ENCODE results near the gene RAI14.

Gene RAI14

DNA sequence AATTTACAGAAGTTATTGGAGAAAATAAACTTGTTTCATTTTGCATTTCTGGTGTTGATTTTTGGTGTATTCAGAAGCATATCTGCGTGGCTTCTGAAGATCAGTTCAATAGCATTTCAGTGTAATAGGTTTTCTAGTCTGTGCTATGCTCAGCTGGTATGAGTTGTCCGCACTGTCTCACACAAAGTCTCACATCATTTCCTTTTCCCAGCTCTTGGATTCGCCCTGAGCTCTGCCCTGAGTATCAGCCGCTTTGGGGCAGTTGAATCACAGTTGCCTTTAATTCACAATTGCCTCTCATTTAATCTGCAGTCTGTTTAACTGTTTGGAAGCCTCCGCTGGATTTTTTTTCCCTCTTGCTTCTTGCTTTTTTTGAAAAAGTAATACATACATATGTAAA is 176.4 kb downstream of the RAI14 start:
- no peak for DNase-seq

DNA sequence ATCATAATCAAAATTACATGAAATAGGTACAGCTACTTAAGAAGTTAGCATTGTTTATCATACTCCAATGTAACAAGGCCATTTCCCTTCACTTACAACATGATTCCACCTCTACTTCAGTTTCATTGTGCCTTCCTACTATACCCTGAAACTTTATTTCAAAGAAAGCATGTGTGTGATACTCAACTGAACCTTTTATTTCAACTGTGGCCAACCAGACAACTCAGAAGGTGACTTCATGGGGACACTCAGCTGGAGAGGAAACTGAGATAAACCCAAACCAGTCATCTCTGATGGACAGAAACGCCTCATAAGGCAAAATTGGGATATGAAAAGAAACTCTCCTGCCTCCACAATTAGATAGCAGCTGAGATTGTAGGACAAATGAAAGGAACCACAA is 177.0 kb downstream of the RAI14 start:
- DNase-seq, result peak; percentile 22

DNA sequence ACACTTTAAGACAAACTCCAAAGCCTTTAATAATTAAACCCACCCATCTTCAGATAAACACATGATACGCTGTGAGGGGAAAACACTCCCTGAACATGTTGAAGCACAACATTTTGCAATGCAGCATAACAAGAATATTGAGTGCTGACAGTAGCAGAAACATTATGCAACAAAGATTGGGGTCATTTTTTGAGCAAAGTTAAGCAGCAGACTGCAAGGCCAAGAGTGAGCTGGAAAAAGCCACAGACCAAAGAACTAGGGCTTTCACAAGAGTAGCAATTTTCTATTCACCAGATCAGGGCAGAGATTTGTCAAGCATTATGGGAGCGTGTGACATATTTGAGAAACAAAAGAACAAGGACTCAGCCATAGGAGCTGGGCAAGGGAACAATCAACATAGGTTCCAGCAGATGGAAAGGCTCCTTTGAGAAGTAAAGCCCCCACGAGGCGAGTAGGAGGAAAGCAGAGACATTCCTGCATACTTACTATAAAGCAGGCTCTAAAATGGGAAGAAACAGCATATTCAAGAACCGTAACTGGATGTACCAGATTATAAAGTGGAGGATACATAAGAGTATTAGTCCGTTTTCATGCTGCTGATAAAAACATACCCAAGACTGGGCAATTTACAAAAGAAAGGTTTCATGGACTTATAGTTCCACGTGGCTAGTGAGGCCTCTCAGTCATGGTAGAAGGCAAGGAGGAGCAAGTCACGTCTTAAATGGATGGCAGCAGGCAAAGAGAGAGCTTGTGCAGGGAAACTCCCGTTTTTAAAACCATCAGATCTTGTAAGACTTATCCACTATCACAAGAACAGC is 178.1 kb downstream of the RAI14 start:
- no peak for DNase-seq

- no peak for DNase-seq
Observed at GRCh38 chr5:34834794-34835089, 178.6 kb downstream of the RAI14 start.

DNA sequence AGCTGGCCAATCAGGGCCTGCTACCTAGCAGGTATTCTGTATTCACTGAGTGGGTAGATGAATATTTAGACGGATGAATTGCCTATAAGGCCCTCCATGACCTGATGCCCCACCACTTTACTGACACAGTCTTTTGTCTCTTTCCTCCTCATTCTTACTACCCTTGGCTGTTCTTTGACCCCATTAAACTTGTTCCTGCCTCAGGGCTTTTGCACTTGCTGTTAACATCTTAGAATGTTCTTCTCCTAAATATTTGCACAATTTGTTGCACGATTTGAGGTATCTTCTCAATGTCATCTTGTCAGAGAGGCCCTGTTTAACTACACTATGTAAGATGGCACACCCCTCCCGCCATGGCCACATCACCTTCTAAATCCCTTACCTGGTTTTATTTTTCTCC is 179.5 kb downstream of the RAI14 start:
- no peak for DNase-seq

DNA sequence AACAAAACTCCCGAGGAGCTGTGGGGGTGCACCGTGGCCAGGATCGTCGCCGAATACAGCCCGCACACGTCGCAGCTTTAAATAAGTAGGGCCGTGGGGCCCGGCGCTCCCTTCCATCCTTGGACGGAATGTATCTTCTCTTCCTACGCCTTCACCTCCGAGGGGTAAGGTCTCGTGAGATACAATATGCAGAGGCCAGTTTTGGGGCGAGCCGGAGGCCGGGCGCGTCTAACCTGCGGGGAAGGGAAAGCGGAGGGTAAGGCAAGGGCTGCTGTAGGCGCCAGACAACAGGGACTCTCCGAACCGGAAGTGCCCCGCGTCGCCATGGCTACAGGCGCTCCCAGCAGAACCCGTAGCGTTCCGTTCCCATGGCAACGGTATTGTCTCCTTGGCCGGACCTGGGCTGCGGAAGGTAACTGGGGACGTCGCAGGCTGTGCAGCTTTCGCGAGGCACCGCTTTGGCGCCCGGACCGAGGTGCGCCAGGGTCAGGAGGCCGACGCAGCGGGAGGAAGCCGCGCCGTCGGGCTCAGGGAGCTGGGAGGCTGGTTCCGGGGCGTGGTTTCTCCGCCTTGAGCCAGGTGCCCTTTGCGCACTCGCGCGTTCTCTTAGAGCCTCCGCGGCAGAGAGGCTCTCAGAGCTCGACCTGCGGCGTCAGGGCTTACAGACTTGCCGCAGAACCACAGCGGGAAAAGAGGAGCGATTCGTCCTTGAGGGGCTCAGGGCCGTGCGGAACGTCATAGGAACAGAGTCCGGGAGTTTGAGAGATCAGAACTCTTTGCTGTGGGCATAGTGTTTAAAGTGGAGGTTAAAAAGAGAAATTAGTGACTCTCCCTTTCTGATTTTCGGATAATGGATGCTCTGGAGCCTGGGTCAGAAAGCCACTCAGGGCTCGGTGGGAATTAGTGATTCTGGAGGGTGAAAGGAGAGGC is 182.9 kb downstream of the RAI14 start, which contains the start of gene TTC23L:
Gene TTC23L, plus strand, starts transcription at position 380 of the 930 bp plus-strand sequence. CDS start 1,508 bp downstream, outside the sequence.
- peak; percentile 92 for DNase-seq

DNA sequence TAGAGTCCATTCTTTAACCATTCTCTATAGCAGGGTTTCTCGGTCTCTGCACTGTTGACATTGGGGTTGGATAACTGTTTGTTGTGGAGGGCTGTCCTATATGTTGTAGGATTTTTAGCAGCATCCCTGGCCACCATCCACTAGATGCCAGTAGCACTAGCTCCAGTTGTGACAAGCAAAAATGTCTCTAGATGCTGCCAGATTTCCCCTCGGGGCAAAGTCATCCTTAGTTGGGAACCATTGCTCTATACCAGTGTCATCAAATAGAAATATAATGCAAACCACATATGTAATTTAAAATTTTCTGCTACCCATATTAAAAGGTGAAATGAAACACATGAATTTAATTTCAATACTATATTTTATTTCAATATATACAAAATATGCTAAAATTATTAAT is 185.7 kb downstream of the RAI14 start:
- no peak for DNase-seq

DNA sequence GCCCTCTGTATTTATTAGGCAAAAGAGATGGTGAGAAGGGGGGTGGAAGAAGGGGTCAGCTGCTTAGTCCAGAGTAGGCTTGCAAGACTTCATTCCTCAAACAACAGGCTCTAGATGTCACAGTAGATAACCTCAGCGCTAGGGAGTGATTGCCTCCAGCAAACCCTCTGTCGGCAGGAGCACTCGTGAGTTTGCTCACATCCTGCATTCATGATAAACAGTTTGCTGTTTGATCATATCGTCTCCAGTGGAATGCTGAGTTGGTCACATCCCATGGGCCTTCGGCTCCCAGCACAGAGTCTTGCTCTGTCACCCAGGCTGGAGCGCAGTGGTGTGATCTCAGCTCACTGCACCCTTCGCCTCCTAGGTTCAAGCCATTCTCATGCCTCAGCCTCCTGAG is 186.4 kb downstream of the RAI14 start:
- no peak for DNase-seq

- no peak for DNase-seq
Observed at GRCh38 chr5:34843497-34843896, 187.4 kb downstream of the RAI14 start.

GRCh38 chr5:34844106-34844505 is 188.0 kb downstream of the RAI14 start:
- no peak for DNase-seq

GRCh38 chr5:34844999-34845398 is 188.9 kb downstream of the RAI14 start:
- DNase-seq, result no peak

GRCh38 chr5:34847056-34847455 is 190.9 kb downstream of the RAI14 start:
- peak; percentile 15 for DNase-seq

- DNase-seq, result no peak
Observed at GRCh38 chr5:34847552-34847951, 191.4 kb downstream of the RAI14 start.

DNA sequence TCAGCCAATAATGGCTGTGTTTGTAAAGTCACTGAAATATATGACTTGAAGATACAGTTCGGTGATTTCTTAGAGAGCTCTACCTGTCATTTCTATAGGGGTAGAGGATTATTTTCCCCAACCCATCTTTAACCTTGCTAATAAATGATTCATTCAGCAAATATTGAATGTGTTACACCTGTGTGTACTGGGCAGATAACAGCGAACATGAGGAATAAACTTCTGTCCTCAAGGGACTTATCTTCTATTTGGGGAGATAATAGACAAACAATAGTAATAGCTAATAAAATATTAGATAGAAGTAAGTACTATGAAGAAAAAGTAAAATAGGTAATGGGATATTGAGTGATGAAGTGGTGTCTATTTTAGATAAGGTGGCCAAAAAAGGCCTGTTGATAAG is 192.1 kb downstream of the RAI14 start:
- no peak for DNase-seq

- no peak for DNase-seq
Observed at GRCh38 chr5:34849253-34849652, 193.1 kb downstream of the RAI14 start.

DNA sequence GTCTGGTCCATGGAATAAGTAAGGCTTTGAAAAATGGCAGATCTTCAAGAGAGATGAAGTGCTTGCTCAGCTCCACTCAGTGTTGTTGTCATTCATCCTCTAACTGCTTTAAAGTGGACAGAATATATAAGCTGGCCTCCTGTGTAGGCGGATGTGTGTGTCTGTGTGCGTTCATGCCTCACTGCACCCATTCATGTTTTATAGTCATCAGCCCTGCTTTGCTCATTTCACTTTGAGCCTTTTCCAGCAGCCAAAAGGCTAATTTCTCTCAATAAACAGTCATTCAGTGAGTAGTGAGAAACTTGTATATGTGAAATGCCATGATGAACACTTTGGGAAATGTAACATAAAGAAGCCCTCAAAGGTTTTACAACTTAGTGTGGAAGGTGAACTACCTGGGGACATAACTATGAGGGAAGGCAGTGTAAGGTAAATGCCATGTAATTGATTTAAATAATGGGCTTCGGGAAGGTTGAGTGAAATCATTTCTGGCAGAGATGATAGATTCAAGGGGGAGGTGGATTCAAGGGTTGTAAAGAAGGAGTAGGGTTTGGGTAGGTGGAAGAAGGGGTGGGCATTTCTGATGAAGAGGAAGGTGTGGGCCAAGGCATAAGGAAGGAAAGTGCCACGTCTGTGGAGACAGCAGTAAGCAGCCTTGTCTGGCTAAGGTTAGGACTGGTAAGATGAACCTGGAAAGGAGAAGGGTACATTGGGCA is 198.5 kb downstream of the RAI14 start:
- no peak for DNase-seq

- DNase-seq, result no peak
Observed at GRCh38 chr5:34857161-34857560, 201.0 kb downstream of the RAI14 start.

- no peak for DNase-seq
Observed at GRCh38 chr5:34857894-34858293, 201.8 kb downstream of the RAI14 start.

GRCh38 chr5:34858790-34859189 is 202.7 kb downstream of the RAI14 start:
- DNase-seq, result no peak

DNA sequence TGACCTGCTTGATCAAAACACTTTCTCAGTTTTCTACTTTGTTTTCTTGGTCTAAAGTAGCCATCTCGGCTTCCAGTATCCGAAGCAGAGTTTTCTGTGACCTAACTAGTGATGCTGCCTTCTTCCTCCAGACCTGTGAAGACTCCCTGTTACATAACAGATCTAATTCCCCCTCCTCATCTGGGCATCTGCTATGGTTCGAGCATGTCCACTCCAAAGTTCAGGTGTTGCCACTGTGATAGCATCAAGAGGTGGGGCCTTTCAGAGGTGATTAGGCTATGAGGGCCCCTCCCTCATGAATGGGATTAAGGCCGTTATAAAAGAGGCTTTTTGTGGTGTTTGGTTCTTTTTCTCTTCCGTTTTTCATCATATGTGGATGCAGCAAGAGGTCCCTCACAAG is 203.1 kb downstream of the RAI14 start:
- no peak for DNase-seq

- DNase-seq, result no peak
Observed at GRCh38 chr5:34863946-34864345, 207.8 kb downstream of the RAI14 start.

GRCh38 chr5:34865091-34865490 is 209.0 kb downstream of the RAI14 start:
- DNase-seq, result no peak

DNA sequence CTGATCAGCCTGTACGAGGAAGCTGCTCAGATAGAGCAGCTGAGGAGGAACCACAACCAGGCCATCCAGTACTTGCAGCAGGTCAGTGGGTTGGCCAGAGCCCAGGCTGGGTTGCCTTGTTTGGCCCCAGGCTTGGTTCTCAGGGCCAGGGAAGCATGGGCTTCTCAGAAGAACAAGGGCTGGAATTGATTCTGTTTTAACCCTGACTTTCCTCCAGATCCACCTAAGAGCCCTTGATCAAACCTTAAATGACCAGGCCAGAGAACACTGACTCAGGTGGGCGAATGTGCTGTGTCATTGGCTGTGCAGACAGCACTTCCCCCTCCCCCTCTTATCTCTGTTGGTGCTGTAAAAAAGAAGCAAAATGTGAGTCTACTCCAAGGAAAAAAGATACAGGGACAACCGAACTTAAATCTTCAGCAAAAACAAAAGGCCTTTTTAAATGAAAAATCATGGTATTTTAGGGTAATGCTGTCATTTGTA is 210.9 kb downstream of the RAI14 start:
- DNase-seq, result no peak

Measured in activated CD4-positive, alpha-beta T cell treated with anti-CD3 and anti-CD28 coated beads, Interleukin-2, Interleukin-6, amounts not matched to agents 100 ng/mL and 50 ng/mL, durations not matched to agents 16 hours and 8 hours (primary cell).